ACC112 (cell line): ENCODE measurements around the gene SMIM32.

ENCODE experiments used
- H2AFZ ChIP-seq: fragments of 200-600 bp; sonication (generic); one replicate; pipeline ENCODE4 v1.6.0; 2017; ENCODE audit warnings: antibody characterized with exemption, low read length; ENCODE audit not compliant: unreplicated experiment
- H3K27ac ChIP-seq: fragments of 200-600 bp; sonication (generic); 2 replicates; pipeline ENCODE4 v1.5.1; 2014; ENCODE audit warnings: low read depth, mild to moderate bottlenecking, antibody characterized with exemption, low read length, moderate library complexity
- H3K27me3 ChIP-seq: fragments of 200-600 bp; sonication (generic); 2 replicates; pipeline ENCODE4 v1.6.1; 2014; ENCODE audit warnings: mild to moderate bottlenecking, antibody characterized with exemption, low read length, moderate library complexity, mixed read lengths; ENCODE audit not compliant: insufficient read depth
- H3K36me3 ChIP-seq: fragments of 200-600 bp; sonication (generic); 2 replicates; pipeline ENCODE4 v1.6.1; 2016; ENCODE audit warnings: mild to moderate bottlenecking, antibody characterized with exemption, low read length, moderate library complexity, mixed read lengths; ENCODE audit not compliant: insufficient read depth
- H3K4me1 ChIP-seq: fragments of 200-600 bp; sonication (generic); one replicate; pipeline ENCODE4 v1.6.1; 2016; ENCODE audit warnings: low read length, mixed read lengths; ENCODE audit not compliant: insufficient read depth, unreplicated experiment, control insufficient read depth
- H3K4me3 ChIP-seq: fragments of 200-600 bp; sonication (generic); 2 replicates; pipeline ENCODE4 v1.5.1; 2014; ENCODE audit warnings: mild to moderate bottlenecking, low read depth, low read length
- H3K79me2 ChIP-seq: fragments of 200-600 bp; sonication (generic); one replicate; pipeline ENCODE4 v1.6.0; 2016; ENCODE audit warnings: low read length; ENCODE audit not compliant: control insufficient read depth, unreplicated experiment, insufficient read depth

SMIM32 gene

DNA sequence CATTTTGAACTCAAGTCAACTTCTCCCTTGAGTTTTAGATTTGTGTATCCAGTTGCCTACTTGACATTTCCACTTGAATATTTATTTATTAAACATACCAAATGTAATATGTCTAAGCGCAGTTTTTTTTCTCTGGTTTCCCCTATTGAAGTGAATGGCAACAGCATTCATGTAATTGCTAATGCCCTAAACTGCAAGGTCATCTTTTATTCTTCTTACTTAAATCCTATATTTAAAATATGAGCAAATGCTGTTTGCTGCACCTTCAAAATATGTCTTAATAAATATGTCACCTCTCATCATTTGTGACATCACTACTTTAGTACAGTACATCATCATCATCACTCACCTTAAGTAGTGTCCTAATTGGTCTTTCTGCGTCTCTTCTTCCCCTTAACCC is 37.9 kb downstream of the SMIM32 start:
- no peaks in the 10 kb centered on the region for H3K27me3 ChIP-seq
- no peak overlapping the region for H2AFZ ChIP-seq
- no peak overlapping the region for H3K4me3 ChIP-seq
- H3K4me1 ChIP-seq, result no peaks in the 10 kb centered on the region
- H3K36me3 ChIP-seq, result peaks cover 24% of the 10 kb centered on the region
- H3K79me2 ChIP-seq, result peaks cover 79% of the 10 kb centered on the region
- H3K27ac ChIP-seq, result no peak overlapping the region

DNA sequence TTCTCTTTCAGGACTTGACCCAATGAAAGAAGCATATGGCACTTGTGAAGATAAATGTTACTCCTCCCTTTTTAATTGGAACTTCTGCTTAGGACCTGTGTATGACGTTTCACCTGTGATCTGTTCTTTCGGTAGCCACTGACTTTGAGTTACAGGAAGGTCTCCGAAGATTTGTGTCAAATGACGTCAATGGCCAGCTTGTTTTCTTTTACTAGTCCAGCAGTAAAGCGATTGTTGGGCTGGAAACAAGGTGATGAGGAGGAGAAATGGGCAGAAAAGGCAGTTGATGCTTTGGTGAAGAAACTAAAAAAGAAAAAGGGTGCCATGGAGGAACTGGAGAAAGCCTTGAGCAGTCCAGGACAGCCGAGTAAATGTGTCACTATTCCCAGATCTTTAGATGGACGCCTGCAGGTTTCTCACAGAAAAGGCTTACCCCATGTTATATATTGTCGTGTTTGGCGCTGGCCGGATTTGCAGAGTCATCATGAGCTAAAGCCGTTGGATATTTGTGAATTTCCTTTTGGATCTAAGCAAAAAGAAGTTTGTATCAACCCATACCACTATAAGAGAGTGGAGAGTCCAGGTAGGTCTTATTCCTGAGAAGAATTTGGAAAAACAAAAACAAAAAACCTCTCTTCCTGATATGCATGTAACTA is 39.3 kb downstream of the SMIM32 start:
- Histone ChIP-seq H3K27me3 (no peaks in the 10 kb centered on the region), H3K79me2 (peaks cover 83% of the 10 kb centered on the region), H2AFZ (no peak overlapping the region), H3K27ac (no peak overlapping the region), H3K36me3 (peaks cover 24% of the 10 kb centered on the region), H3K4me3 (no peak overlapping the region), H3K4me1 (peaks cover 11% of the 10 kb centered on the region)

DNA sequence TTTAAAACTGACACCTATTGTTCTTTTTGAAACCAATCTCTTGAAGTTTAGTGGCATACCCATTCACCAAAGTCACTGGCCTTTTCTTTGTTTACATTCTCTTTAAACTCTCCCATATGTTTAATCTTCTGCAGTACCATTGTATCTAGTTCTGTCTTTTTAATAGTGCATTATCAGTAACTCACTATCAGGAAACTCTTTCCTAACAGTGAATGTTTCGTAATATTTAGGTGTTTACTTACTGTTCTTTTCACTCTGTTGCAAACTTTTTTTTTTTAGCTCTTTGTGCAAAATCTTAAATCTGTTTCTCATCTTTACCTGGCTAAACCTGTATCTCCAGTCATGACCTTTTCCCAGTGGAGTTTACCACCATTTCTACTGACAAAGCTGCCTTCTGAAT is 43.1 kb downstream of the SMIM32 start:
- Histone ChIP-seq H3K4me3 (no peak overlapping the region), H2AFZ (no peak overlapping the region), H3K36me3 (peaks cover 19% of the 10 kb centered on the region), H3K79me2 (peaks cover 90% of the 10 kb centered on the region), H3K27me3 (no peaks in the 10 kb centered on the region), H3K27ac (no peak overlapping the region), H3K4me1 (peaks cover 11% of the 10 kb centered on the region)

DNA sequence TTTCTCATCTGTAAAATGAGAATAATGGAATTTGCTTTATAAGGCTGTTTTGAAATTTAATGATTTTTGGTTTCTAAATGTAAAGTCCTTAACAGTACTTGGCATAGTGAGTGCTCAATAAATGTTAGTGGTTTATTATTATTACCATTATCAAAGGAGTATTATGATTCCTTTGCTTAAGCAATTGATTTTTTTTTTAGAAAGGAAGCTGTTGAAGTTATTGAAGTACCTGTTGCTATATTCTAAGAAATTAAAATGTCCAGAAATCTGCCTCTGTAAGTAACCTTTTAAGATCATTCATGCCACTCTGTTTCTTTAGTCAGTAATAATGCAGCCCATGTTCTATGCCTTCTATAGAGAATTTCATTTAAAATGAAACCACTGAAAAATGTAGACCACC is 45.3 kb downstream of the SMIM32 start:
- Histone ChIP-seq H3K4me3 (no peak overlapping the region), H3K79me2 (peaks cover 96% of the 10 kb centered on the region), H3K4me1 (peaks cover 11% of the 10 kb centered on the region), H3K27ac (no peak overlapping the region), H2AFZ (no peak overlapping the region), H3K27me3 (no peaks in the 10 kb centered on the region), H3K36me3 (0 out of 2 replicates have a peak, but pooled peaks cover 4% of the 10 kb centered on the region)

DNA sequence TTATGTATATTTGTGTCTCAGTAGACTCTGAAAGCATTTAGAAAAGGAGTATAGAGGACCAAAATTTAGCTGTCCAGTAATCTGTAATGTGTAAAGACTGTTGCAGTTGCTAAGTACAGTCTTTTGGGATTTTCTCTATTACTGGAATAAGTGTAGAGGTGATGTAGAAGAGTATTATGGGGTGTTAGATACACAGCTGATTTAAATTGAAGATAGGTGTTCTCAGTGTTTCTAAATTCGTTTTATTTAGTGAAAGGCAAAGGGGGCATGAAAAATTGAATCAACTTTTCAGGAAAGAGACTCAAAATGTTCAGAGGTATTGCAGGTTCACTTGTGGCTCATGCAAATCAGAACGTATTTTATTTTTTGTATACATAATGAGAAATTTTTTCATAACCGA is 46.8 kb downstream of the SMIM32 start:
- Histone ChIP-seq H2AFZ (no peak overlapping the region), H3K4me3 (no peak overlapping the region), H3K4me1 (peaks cover 15% of the 10 kb centered on the region), H3K27ac (no peak overlapping the region), H3K27me3 (no peaks in the 10 kb centered on the region), H3K79me2 (peaks cover 96% of the 10 kb centered on the region), H3K36me3 (0 out of 2 replicates have a peak, but pooled peaks cover 4% of the 10 kb centered on the region)

DNA sequence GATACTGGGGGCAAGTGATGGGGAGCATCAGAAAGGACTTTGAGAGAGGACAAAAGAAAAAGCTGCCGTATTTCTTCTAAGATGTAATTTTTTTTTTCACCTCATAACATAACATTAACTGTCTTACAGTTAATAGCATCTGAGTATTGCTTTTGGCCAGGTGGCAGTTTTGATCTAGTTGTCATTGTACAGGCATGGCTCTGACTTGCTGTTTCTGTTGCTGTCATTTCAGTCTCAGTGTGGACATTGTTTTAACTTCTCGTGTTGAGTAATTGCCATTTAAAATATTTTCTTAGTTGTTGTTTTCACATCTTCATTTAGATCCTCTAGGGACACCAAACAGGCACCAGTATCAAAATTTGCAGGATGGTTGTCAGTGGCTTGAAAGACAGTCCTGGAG is 47.9 kb downstream of the SMIM32 start:
- Histone ChIP-seq H3K4me1 (peaks cover 16% of the 10 kb centered on the region), H3K27ac (no peak overlapping the region), H3K79me2 (peaks cover 97% of the 10 kb centered on the region), H2AFZ (no peak overlapping the region), H3K27me3 (no peaks in the 10 kb centered on the region), H3K36me3 (0 out of 2 replicates have a peak, but pooled peaks cover 4% of the 10 kb centered on the region), H3K4me3 (no peak overlapping the region)

DNA sequence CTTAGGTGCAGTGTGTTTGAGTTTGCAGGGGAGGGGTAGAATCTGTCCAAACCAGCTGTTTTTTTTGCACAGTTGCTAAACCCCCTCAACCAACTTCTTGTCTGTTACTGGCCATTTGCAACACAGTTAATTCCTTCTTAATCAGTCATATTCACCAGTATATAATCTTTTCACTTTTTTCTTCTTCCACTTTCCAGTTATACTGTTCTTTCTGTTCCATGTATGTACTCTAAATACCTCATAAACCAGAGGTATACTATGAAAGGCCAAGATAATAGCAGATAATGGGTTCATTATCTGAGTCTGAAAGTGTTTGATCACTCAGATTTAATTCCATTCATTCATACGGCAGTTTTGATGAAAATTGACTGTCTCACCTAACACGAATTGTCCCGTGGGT is 49.2 kb downstream of the SMIM32 start:
- no peak overlapping the region for H3K4me3 ChIP-seq
- peaks cover 6% of the 10 kb centered on the region for H3K4me1 ChIP-seq
- peaks cover 97% of the 10 kb centered on the region for H3K79me2 ChIP-seq
- H3K27ac ChIP-seq, result no peak overlapping the region
- 0 out of 2 replicates have a peak, but pooled peaks cover 4% of the 10 kb centered on the region for H3K36me3 ChIP-seq
- no peaks in the 10 kb centered on the region for H3K27me3 ChIP-seq
- H2AFZ ChIP-seq, result no peak overlapping the region

DNA sequence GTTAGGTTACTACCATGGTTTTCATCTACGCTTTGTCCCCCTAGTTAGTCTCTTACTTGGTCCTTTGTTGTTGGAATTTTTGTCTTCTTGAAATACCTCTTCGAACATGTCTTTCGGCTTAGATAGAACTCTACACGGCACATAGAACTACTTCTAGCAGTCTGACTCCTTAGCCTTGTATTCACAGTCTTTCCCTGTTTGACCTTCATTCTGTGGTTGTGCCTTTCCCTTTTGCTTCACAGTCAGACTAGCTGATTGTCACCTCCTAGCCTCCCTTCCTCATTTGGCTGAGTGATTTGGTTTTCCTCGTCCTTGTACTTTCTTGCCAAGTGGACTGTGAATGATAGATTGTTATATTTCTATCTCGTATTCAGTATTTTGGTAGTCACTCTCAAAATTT is 49.6 kb downstream of the SMIM32 start:
- no peak overlapping the region for H3K27ac ChIP-seq
- H2AFZ ChIP-seq, result no peak overlapping the region
- H3K4me1 ChIP-seq, result peaks cover 6% of the 10 kb centered on the region
- peaks cover 97% of the 10 kb centered on the region for H3K79me2 ChIP-seq
- H3K36me3 ChIP-seq, result 0 out of 2 replicates have a peak, but pooled peaks cover 1% of the 10 kb centered on the region
- H3K27me3 ChIP-seq, result no peaks in the 10 kb centered on the region
- no peak overlapping the region for H3K4me3 ChIP-seq

DNA sequence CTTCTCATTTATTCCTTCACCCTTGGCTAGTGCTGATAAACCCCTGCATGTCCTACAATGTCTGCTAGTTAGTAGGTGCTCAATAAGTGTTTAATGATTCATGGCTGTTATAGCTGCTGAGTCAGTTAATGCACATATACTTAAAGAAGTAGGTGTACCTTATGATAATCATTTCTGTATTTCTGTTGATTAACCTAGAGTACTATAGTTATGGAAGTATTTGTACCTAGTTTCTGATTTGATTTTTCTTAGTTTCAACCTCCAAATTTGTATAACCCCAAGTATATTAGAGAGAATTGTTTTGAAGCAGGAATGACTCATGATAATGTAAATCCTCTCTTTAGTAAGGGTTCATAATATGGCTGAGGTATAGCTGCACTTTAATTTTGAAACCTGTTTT is 51.4 kb downstream of the SMIM32 start:
- H3K4me1 ChIP-seq, result peaks cover 12% of the 10 kb centered on the region
- no peak overlapping the region for H3K4me3 ChIP-seq
- H3K27ac ChIP-seq, result no peak overlapping the region
- no peaks in the 10 kb centered on the region for H3K27me3 ChIP-seq
- H2AFZ ChIP-seq, result no peak overlapping the region
- H3K36me3 ChIP-seq, result no peaks in the 10 kb centered on the region
- peaks cover 99% of the 10 kb centered on the region for H3K79me2 ChIP-seq
